ENCODE measurements around the gene FCHO1.
A peak's percentile ranks its signal among the peaks of the same experiment; 100 is the strongest.

The FCHO1 gene

GRCh38 chr19:17784201-17785008 lies 33.1 kb downstream of the FCHO1 start:
- ATAC-seq (ENCODE audit: insufficient read depth, low read depth) (peak; percentile 73), DNase-seq (peak; percentile 75)
- Histone ChIP-seq H3K79me2 (ENCODE audit: insufficient read depth, low read length) (no peaks in the 10 kb centered on the region), H3K4me1 (ENCODE audit: insufficient read depth, low read length) (no peaks in the 10 kb centered on the region), H3K27me3 (ENCODE audit: insufficient read depth, low read length, poor library complexity) (no peaks in the 10 kb centered on the region), H4K20me1 (ENCODE audit: insufficient read depth, low read length) (peaks cover 5% of the 10 kb centered on the region; the same call in 1 of the 2 replicates), H3K27ac (ENCODE audit: low read length) (no peak overlapping the region), H3K9ac (ENCODE audit: low read depth, low read length) (no peak overlapping the region), H3K9me3 (ENCODE audit: insufficient read depth, low read length, severe bottlenecking) (no peaks in the 10 kb centered on the region), H3K4me3 (ENCODE audit: low read depth in 1 of 2, low read length in 2 of 2) (no peak overlapping the region), H3K36me3 (ENCODE audit: insufficient read depth, low read length) (peaks cover 62% of the 10 kb centered on the region), H2AFZ (ENCODE audit: low read depth, low read length) (no peak overlapping the region), H3K4me2 (ENCODE audit: insufficient read depth, low read length) (no peak overlapping the region)
- TF ChIP-seq EZH2 (IDR thresholded peaks at IDR 0.05; ENCODE audit: borderline replicate concordance, low read depth, low read length, severe bottlenecking): no peak
- peak; percentile 90 for TF ChIP-seq CTCF (IDR thresholded peaks at IDR 0.05; ENCODE audit: borderline replicate concordance, extremely low read depth, low read length, poor library complexity, severe bottlenecking)

GRCh38 chr19:17787274-17787913 lies 36.1 kb downstream of the FCHO1 start:
- Histone ChIP-seq H3K27me3 (ENCODE audit: insufficient read depth, low read length, poor library complexity) (no peaks in the 10 kb centered on the region), H4K20me1 (ENCODE audit: insufficient read depth, low read length) (peaks cover 5% of the 10 kb centered on the region; the same call in 1 of the 2 replicates), H3K4me1 (ENCODE audit: insufficient read depth, low read length) (0 out of 2 replicates have a peak, but pooled peaks cover 3% of the 10 kb centered on the region), H3K4me3 (ENCODE audit: low read depth in 1 of 2, low read length in 2 of 2) (no peak overlapping the region), H3K79me2 (ENCODE audit: insufficient read depth, low read length) (no peaks in the 10 kb centered on the region), H3K4me2 (ENCODE audit: insufficient read depth, low read length) (no peak overlapping the region), H3K9ac (ENCODE audit: low read depth, low read length) (no peak overlapping the region), H2AFZ (ENCODE audit: low read depth, low read length) (no peak overlapping the region), H3K27ac (ENCODE audit: low read length) (no peak overlapping the region), H3K36me3 (ENCODE audit: insufficient read depth, low read length) (peaks cover 43% of the 10 kb centered on the region), H3K9me3 (ENCODE audit: insufficient read depth, low read length, severe bottlenecking) (no peaks in the 10 kb centered on the region)
- ATAC-seq (ENCODE audit: insufficient read depth, low read depth) (no peak), DNase-seq (no peak)
- TF ChIP-seq EZH2 (IDR thresholded peaks at IDR 0.05; ENCODE audit: borderline replicate concordance, low read depth, low read length, severe bottlenecking): no peak
- no peak for TF ChIP-seq CTCF (IDR thresholded peaks at IDR 0.05; ENCODE audit: borderline replicate concordance, extremely low read depth, low read length, poor library complexity, severe bottlenecking)

GRCh38 chr19:17788632-17789031 lies 37.4 kb downstream of the FCHO1 start:
- H3K9me3 ChIP-seq (ENCODE audit: insufficient read depth, low read length, severe bottlenecking): no peaks in the 10 kb centered on the region
- H3K79me2 ChIP-seq (ENCODE audit: insufficient read depth, low read length): no peaks in the 10 kb centered on the region
- ATAC-seq (ENCODE audit: insufficient read depth, low read depth) (no peak), DNase-seq (no peak)
- no peak overlapping the region for H3K4me3 ChIP-seq (ENCODE audit: low read depth in 1 of 2, low read length in 2 of 2)
- no peaks in the 10 kb centered on the region for H3K27me3 ChIP-seq (ENCODE audit: insufficient read depth, low read length, poor library complexity)
- peaks cover 5% of the 10 kb centered on the region; the same call in 1 of the 2 replicates for H4K20me1 ChIP-seq (ENCODE audit: insufficient read depth, low read length)
- no peak overlapping the region for H3K27ac ChIP-seq (ENCODE audit: low read length)
- H3K9ac ChIP-seq (ENCODE audit: low read depth, low read length): no peak overlapping the region
- TF ChIP-seq CTCF (IDR thresholded peaks at IDR 0.05; ENCODE audit: borderline replicate concordance, extremely low read depth, low read length, poor library complexity, severe bottlenecking): no peak
- no peak for TF ChIP-seq EZH2 (IDR thresholded peaks at IDR 0.05; ENCODE audit: borderline replicate concordance, low read depth, low read length, severe bottlenecking)
- 0 out of 2 replicates have a peak, but pooled peaks cover 3% of the 10 kb centered on the region for H3K4me1 ChIP-seq (ENCODE audit: insufficient read depth, low read length)
- no peak overlapping the region for H3K4me2 ChIP-seq (ENCODE audit: insufficient read depth, low read length)
- H3K36me3 ChIP-seq (ENCODE audit: insufficient read depth, low read length): peaks cover 36% of the 10 kb centered on the region
- no peak overlapping the region for H2AFZ ChIP-seq (ENCODE audit: low read depth, low read length)
